GM12801 (cell line): ENCODE results near the gene FRA10AC1.

Source experiments
- TF ChIP-seq, protein P1 (sequence below): IDR thresholded peaks from one replicate; pipeline ENCODE4 v1.5.1; 2011; ENCODE audit warnings: control low read depth; ENCODE audit not compliant: insufficient read length; ENCODE audit errors: extremely low read depth

The FRA10AC1 gene

DNA sequence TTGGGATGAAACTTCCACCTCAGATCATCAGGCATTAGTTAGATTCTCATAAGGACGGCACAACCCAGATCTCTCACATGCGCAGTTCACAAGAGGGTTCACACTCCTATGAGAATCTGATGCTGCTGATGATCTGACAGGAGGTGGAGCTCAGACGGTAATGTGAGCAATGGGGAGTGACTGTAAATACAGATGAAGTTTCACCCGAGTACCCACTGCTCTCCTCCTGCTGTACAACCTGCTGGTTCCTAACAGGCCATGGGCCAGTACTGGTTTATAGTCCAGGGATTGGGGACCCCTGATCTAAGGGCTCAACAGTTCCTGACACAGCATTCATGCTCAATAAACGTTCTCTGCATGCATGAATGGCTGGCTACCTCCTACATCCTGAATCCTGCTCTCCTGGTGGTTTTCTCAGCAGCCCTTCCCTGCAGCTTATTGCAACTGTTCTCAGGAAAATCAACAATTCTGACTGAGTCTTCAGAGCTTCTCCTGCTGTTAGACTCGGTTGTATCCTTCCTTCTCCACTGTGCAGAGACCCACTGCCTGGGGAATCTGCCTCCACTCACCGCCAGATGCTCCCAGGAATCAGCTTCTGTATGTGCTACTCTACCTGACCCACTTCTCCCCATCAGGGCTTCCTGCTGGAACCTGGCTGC is 72.6 kb downstream of the FRA10AC1 start:
- TF ChIP-seq, protein P1, sequence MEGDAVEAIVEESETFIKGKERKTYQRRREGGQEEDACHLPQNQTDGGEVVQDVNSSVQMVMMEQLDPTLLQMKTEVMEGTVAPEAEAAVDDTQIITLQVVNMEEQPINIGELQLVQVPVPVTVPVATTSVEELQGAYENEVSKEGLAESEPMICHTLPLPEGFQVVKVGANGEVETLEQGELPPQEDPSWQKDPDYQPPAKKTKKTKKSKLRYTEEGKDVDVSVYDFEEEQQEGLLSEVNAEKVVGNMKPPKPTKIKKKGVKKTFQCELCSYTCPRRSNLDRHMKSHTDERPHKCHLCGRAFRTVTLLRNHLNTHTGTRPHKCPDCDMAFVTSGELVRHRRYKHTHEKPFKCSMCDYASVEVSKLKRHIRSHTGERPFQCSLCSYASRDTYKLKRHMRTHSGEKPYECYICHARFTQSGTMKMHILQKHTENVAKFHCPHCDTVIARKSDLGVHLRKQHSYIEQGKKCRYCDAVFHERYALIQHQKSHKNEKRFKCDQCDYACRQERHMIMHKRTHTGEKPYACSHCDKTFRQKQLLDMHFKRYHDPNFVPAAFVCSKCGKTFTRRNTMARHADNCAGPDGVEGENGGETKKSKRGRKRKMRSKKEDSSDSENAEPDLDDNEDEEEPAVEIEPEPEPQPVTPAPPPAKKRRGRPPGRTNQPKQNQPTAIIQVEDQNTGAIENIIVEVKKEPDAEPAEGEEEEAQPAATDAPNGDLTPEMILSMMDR, result no peak

DNA sequence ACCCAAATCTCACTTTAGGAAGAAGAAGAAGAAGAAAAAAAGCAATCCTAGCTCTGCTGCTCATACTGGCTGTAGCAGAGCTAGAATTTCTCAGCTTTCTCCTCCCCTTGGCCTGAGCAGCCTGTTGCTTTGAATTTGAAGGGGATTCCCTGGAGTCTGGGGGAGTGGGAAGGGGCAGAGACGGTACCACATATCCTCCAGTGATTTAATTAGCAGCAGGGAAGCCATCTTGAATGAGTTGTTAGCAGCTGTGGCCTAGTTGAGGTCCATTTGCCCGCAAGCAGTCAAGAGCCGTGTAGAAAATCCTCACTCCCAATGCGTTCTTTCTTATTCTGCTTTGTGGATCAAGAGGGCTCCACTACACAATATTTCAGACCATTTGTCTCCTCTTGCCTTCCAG is 73.5 kb downstream of the FRA10AC1 start:
- TF ChIP-seq, protein P1, result no peak

DNA sequence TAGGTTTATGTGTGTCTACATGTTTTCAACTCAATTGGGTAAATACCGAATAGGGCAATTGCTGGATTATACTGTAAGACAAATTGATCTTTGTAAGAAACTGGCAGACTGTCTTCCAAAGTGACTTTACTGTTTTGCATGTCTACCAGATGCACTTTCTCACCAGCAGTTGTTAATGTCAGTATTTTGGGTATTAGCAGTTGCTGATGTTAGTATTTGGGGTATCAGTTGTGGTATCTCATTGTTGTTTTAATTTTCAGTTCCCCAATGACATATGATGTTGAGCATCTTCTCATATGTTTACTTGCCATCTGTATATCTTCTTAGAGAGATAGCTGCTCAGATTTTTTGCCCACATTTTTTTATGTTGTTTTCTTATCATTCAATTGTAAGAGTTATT is 79.5 kb downstream of the FRA10AC1 start:
- TF ChIP-seq, protein P1, result no peak

DNA sequence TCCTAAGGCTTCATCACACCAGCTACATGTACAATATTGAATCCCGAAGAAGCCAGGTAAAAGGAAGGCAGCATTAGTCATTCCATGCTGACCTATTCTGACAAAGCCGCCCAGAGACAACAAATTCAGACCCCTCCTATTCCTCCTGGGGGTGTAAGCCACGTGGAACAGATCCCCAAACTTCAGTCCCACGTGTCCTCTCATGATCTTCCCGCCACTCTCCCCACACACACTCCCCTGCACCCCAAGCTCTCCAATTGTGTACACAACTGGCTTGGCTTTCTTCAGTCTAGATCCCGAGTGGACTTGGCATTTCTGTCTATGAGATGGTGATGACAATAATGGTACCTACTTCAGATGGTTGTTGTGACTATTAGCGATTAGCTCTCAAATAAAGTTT is 81.5 kb downstream of the FRA10AC1 start:
- TF ChIP-seq, protein P1, result no peak
